Upper lobe of right lung (tissue), 1 donor: ENCODE data around the gene CELF4. TPM values are rescaled to one million over a fixed set of nuclear protein-coding genes. Genes with fewer than 3 reads are reported as not detected.

Experiments used
- ATAC-seq: fragments of 200-7000 bp; cut with Tn5 transposase; one replicate; pipeline ENCODE4 v1.9.1; 2020; ENCODE audit warnings: mild to moderate bottlenecking, moderate library complexity
- DNase-seq: peaks from one replicate; pipeline ENCODE4 v3.0.0-alpha.2; 2020
- H3K27ac ChIP-seq: fragments of 200-600 bp; one replicate; pipeline ENCODE4 v1.8.0; 2022
- H3K27me3 ChIP-seq: fragments of 200-600 bp; one replicate; pipeline ENCODE4 v1.8.0; 2022; ENCODE audit warnings: mild to moderate bottlenecking
- H3K36me3 ChIP-seq: fragments of 200-600 bp; one replicate; pipeline ENCODE4 v1.8.0; 2022
- H3K4me1 ChIP-seq: fragments of 200-600 bp; one replicate; pipeline ENCODE4 v1.8.0; 2022
- H3K4me3 ChIP-seq: fragments of 200-600 bp; one replicate; pipeline ENCODE4 v1.8.0; 2022; ENCODE audit warnings: mild to moderate bottlenecking
- H3K9me3 ChIP-seq: fragments of 200-600 bp; one replicate; pipeline ENCODE4 v1.8.0; 2022
- CTCF ChIP-seq: fragments of 200-600 bp; IDR thresholded peaks from one replicate; pipeline ENCODE4 v1.8.0; 2022; ENCODE audit warnings: antibody characterized with exemption
- intact Hi-C: fragments of 100-400 bp; cut with DNase I; formaldehyde crosslinking; loops from one replicate; pipeline ENCODE4 v1.11.0; 2022
- total RNA-seq: library from RNA; stranded (reverse); fragmentation: NEBNext Ultra II Directional; extraction: Animal tissue kit (Norgen Biotek cat#: 25700); gene quantifications from one replicate; pipeline ENCODE4 v1.2.1, GENCODE V29; 2021
- donor health status: DM: no; HTN: yes; CAD: no; lungs with severe emphysema.

CELF4 gene
- total RNA-seq, 1 donor from 2014 or later: 1.2 TPM

- no peaks in the 10 kb centered on the region for H3K27me3 ChIP-seq
- ATAC-seq: no peak
- TF ChIP-seq CTCF: no peak
- no peak for DNase-seq
- intact Hi-C loops: no loop called here
- H3K4me3 ChIP-seq: no peak overlapping the region
- H3K27ac ChIP-seq: no peak overlapping the region
- H3K36me3 ChIP-seq: no peaks in the 10 kb centered on the region
- H3K4me1 ChIP-seq: no peaks in the 10 kb centered on the region
- H3K9me3 ChIP-seq: no peaks in the 10 kb centered on the region
Observed at GRCh38 chr18:37502036-37502435, 63.6 kb downstream of the CELF4 start.

- no peak for TF ChIP-seq CTCF
- no peak for DNase-seq
- no peaks in the 10 kb centered on the region for H3K4me1 ChIP-seq
- no peaks in the 10 kb centered on the region for H3K36me3 ChIP-seq
- no peaks in the 10 kb centered on the region for H3K27me3 ChIP-seq
- H3K4me3 ChIP-seq: no peak overlapping the region
- H3K27ac ChIP-seq: no peak overlapping the region
- H3K9me3 ChIP-seq: no peaks in the 10 kb centered on the region
- ATAC-seq: no peak
- intact Hi-C loops: no loop called here
Observed at GRCh38 chr18:37501136-37501535, 64.5 kb downstream of the CELF4 start.

GRCh38 chr18:37499913-37500312 is 65.7 kb downstream of the CELF4 start:
- intact Hi-C loops: no loop called here
- Histone ChIP-seq H3K36me3 (no peaks in the 10 kb centered on the region), H3K9me3 (no peaks in the 10 kb centered on the region), H3K4me3 (no peak overlapping the region), H3K4me1 (no peaks in the 10 kb centered on the region), H3K27ac (no peak overlapping the region), H3K27me3 (no peaks in the 10 kb centered on the region)
- no peak for ATAC-seq
- DNase-seq: no peak
- TF ChIP-seq CTCF: no peak

- Histone ChIP-seq H3K27me3 (no peaks in the 10 kb centered on the region), H3K36me3 (no peaks in the 10 kb centered on the region), H3K9me3 (no peaks in the 10 kb centered on the region), H3K27ac (no peak overlapping the region), H3K4me3 (no peak overlapping the region), H3K4me1 (no peaks in the 10 kb centered on the region)
- ATAC-seq (no peak), DNase-seq (no peak)
- intact Hi-C loops: no loop called here
- TF ChIP-seq CTCF: no peak
Observed at GRCh38 chr18:37499044-37499443, 66.6 kb downstream of the CELF4 start.

GRCh38 chr18:37497853-37498518 is 67.6 kb downstream of the CELF4 start:
- Histone ChIP-seq H3K36me3 (no peaks in the 10 kb centered on the region), H3K27ac (no peak overlapping the region), H3K4me3 (no peak overlapping the region), H3K4me1 (no peaks in the 10 kb centered on the region), H3K27me3 (no peaks in the 10 kb centered on the region), H3K9me3 (no peaks in the 10 kb centered on the region)
- intact Hi-C loops: no loop called here
- DNase-seq (no peak), ATAC-seq (no peak)
- TF ChIP-seq CTCF: no peak

GRCh38 chr18:37496568-37496967 is 69.0 kb downstream of the CELF4 start:
- no peaks in the 10 kb centered on the region for H3K27me3 ChIP-seq
- no peak overlapping the region for H3K4me3 ChIP-seq
- TF ChIP-seq CTCF: no peak
- DNase-seq (no peak), ATAC-seq (no peak)
- H3K9me3 ChIP-seq: no peaks in the 10 kb centered on the region
- no peaks in the 10 kb centered on the region for H3K4me1 ChIP-seq
- H3K36me3 ChIP-seq: no peaks in the 10 kb centered on the region
- intact Hi-C loops: no loop called here
- no peak overlapping the region for H3K27ac ChIP-seq
